Measurements from ENCODE around the gene MYBBP1A.

Gene MYBBP1A

DNA sequence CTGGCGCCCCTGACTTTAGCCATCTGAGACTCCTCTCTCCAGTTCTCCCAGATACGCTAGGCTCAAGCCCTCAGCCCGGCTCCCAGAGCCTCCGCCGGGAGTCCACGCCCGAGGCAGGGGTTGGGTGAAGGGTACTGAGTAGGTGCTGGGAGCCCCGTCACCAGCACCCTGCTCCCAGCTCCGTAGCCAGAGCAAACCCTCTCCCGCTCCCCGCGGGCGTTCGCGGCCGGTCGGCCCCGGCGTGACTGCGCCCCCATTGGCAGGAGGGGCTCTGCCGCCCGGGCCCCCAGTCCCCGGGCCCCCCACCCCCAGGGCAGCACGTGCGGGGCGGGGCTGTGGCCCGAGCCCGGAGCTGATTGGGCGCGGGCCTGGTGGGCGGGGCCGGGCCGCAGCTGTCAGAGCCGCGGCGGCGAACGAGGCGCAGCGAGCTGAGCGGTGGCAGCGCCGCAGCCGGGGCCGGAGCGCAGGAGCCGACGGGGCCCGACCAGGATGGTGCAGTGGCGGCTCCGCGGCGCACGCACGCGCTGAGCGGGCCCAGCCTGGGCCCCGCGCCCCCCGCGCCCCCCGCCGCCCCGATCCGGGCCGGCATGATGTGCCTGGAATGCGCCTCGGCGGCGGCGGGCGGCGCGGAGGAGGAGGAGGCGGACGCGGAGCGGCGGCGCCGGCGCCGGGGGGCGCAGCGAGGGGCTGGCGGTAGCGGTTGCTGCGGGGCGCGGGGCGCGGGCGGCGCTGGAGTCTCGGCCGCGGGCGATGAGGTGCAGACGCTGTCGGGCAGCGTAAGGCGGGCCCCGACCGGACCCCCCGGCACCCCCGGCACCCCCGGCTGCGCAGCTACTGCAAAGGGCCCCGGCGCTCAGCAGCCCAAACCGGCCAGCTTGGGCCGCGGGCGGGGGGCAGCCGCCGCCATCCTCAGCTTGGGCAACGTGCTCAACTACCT is 56.5 kb downstream of the MYBBP1A start, which contains the start of gene SPNS2:
Gene SPNS2 (plus strand): TSS at position 421 of the 937 bp plus-strand sequence. CDS start 167 bp downstream, at position 588.
- FAIRE-seq: no peak

DNA sequence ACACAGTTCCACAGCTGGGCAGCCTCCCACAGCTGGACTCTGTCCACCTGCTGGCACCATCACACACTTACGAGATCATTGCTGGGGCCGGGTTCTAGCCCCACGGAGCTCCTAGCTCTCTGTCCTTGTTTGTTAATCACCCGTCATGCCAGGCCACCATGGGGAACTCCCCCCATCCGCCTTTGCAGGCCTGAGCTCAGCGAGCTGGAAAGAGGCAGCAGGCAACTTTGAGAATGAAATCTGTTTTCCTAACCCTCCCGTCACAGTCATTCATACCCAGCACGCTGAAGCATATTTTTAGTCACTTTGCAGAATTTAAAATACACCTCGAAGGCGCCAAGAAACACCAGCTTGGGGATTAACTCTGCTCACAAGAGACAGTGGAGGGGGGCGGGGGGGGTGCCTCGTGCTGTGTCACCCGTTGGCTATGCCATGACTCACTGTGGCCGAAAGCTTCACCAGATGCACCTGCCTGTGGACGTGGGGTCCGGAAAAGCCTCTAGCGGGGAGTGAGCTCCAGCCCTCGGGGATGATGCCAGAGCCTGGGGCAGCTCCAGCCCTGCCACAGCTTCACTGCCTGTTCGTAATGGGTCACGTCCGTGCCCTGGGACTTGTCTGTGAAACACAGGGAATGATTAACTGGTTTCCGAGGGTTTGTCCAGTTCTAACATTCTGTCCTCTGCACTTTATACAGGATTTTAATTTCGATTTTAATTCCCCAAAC is 57.9 kb downstream of the MYBBP1A start:
- no peak for FAIRE-seq

DNA sequence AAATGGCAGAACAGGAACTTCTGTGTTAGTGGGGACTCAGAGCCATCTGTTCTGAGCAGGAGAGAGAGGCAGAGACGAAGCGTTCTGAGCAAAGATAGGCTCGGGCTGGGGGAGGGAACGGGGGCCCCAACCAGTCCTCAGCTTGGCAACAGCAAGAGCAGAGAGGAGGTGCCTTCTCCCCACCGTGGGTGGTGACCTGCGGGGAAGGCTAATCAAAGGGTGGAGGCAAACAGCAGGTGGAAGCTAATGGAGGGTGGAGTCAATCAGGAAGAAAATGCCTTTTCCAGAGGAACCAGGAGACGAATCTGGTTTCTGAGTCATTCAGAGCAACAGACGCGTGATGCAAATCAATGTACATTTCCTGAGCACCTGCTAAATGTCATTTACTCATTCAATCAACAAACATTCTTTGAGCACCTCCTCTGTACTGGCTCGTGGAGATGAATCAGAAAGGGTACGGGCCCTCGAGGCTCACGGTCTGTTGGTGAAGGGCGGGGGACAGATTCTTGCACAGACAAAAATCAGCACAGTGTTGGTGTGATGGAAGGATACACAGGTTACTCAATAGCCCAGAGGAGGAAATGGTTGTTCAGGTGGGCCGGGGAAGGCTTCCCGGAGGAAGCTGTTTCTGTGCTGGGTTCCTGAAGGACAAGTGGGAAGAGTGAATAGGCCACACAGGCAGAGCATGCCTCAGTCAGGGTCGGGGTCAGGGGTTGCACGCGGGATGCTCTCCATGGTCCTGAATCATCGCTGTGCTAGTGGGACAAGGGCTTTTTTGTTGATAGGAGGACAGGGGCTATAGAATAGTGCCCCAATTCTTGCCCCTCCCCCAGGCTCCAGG is 62.2 kb downstream of the MYBBP1A start:
- no peak for FAIRE-seq

DNA sequence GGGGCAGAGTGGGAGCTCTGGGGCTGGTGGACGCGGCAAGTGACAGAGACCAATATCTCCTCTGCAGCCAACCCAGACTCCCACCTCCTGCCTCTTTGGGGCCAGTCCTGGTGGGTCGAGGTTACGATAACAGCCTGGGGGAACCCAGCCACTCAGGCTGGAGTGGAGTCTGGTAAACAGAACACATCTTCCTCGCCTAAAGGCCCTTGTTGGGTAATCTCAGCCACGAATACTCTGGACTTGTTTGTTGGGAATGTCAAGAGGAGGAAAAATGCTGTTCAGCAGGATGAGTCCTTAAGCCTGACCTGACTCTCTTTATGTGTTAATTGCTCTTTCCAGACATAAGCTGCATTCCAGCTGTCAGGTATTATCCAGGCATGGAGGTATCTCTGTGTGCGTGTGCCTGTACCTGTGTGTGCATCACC is 64.5 kb downstream of the MYBBP1A start:
- no peak for FAIRE-seq

DNA sequence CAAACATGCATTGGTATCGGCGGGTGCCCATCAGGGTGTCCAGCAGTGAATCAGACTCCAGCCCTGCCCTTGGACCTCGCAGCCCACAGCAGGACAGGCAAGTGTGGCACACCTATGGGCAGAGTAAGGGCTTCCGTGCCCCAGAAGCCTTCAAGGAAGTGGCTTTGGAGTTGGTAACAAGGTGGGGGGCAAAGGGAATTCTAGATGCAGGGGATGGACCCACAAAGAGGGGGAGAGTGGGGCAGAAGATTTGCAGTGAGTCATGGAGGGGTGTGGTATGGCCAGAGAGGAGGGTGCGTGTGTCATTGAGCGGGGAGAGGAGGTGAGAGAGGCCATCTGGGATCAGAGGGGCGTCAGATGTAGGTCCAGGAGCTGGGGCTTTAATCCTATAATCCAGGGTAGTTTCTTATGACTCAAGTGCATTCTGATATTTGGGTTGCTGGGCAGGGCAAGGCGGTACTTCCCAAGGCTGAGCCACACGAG is 65.0 kb downstream of the MYBBP1A start:
- no peak for FAIRE-seq

DNA sequence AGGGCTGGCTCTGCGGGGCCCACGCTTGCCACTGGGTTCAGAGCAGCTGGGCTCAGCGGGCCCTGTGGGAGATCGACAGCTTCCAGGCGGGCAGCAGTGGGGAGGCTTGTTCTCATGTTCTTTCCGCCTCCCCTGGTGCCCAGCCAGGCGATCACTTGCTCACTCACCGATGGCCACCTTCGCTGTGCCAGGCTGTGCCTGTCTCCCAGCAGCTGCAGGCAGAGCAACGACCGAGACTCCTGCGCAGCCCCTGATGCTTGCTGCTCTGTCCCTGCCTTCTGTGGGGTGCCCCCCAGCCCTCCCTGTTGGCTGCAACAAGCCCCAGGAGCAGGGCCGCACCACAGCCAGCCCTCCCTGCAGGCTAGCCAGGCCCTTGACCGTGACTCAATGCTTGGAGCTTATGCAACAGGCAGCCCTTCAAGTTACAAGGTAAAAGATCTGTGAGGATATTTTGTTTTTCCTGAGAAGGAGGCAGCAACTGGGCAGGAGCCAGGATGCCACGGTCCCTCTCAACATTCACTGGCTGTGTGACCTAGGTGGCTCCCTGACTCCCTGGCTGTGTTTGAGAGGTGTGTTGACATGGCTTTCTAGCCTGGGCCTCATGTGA is 66.1 kb downstream of the MYBBP1A start:
- no peak for FAIRE-seq
